HL-60 (cell line): ENCODE data around the gene GJD4.

Experiments used
- GABPA ChIP-seq: IDR thresholded peaks from 2 replicates; pipeline ENCODE4 v1.6.1; 2012; ENCODE audit warnings: low read depth
- TF ChIP-seq, protein P1 (sequence below): IDR thresholded peaks from one replicate; pipeline ENCODE4 v1.5.1; 2011; ENCODE audit warnings: low read length, control low read depth, inconsistent platforms; ENCODE audit not compliant: insufficient read depth

DNA sequence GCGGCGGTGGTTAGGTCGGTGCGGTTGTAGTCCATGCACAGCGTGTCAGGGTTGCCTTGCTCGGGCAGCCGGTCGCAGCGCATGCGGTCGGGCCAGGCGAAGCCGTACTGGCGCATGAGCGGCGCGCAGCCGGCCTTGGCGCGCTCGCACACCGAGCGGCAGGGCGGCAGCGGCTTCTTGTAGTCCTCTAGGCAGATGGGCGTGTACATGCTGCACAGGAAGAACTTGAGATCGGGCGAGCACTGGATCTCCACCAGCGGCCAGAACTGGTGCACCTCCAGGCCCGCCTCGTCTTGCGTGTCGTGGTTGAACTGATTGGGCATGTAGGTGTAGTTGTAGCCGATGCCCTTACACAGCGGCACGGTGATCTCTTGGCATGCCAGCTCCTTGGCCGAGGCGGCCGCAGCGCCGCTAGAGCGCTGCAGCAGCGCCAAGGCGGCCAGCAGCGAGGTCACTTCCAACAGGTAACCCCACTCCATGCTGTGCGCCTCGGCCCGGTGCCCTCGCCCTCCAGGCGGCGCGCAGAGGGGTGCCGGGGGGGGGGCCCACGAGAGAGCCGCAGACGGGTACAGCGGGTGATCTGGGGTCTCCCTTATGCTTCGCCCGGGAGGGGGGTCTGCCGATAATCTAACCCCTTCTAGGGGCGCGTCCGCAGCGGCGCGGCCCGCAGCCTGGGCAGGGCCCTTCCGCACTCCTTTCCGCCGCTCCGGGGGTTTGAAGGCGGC is 36.0 kb downstream of the GJD4 start:
- TF ChIP-seq GABPA = no peak
- TF ChIP-seq, protein P1, sequence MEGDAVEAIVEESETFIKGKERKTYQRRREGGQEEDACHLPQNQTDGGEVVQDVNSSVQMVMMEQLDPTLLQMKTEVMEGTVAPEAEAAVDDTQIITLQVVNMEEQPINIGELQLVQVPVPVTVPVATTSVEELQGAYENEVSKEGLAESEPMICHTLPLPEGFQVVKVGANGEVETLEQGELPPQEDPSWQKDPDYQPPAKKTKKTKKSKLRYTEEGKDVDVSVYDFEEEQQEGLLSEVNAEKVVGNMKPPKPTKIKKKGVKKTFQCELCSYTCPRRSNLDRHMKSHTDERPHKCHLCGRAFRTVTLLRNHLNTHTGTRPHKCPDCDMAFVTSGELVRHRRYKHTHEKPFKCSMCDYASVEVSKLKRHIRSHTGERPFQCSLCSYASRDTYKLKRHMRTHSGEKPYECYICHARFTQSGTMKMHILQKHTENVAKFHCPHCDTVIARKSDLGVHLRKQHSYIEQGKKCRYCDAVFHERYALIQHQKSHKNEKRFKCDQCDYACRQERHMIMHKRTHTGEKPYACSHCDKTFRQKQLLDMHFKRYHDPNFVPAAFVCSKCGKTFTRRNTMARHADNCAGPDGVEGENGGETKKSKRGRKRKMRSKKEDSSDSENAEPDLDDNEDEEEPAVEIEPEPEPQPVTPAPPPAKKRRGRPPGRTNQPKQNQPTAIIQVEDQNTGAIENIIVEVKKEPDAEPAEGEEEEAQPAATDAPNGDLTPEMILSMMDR = no peak
